Measurements from ENCODE around the gene TCP11L1. TPM values are rescaled to one million over a fixed set of nuclear protein-coding genes. Genes with fewer than 3 reads are reported as not detected.

TCP11L1 gene
- total and polyA plus RNA-seq, 4 donors = 3.1 to 19.8 (median 8.5) TPM

DNA sequence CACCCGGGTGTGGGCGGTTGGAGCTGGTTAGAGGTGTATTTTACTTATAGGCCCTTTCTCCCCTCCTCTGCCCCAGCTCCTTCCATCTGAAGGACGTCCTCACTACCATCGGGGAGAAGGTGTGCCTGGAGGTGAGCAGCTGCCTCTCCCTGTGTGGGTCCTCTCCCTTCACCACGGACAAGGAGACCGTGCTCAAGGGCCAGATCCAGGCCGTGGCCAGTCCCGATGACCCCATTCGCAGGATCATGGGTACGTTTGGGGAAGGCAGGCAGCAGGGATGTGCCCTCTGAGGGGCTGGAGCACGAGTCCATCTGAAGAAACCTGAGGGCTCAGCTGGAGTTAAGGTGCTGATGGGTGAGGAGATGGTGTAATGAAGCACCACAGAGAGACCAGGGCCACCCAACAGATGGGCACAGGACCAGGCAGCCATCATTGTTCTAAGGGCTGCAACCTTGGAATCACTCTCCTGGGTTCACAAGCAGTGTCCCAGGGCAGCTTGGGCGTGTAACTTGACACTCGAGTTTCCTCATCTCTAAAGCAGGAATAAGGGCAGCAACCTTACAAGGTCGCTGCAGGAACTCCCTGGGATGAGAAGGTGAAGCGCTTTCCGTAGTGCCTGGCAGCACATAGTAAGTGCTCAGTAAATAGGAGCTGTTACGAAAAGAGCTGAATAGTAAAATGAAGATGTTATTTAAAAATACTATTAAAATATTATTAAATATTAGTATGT lies 29.4 kb downstream of the TCP11L1 start:
- Histone ChIP-seq H3K27me3 (ENCODE audit: control insufficient read depth in 3 of 3, insufficient read depth in 3 of 3, low read length in 2 of 3) (no peaks in the 10 kb centered on the region), H3K36me3 (ENCODE audit: control insufficient read depth in 4 of 4, insufficient read depth in 4 of 4, low read length in 4 of 4) (peaks cover 8 to 41% (median 31%) of the 10 kb centered on the region in 4 donors), H3K4me1 (ENCODE audit: control insufficient read depth in 5 of 5, insufficient read depth in 5 of 5, low read length in 5 of 5) (no peaks in the 10 kb centered on the region), H3K9me3 (ENCODE audit: control insufficient read depth in 4 of 4, insufficient read depth in 3 of 4, low read length in 3 of 4) (no peaks in the 10 kb centered on the region), H3K4me3 (no peak overlapping the region), H3K27ac (ENCODE audit: low read depth in 1 of 2, low read length in 1 of 2) (no peak overlapping the region), H3K9ac (ENCODE audit: insufficient read depth in 1 of 2, low read length in 2 of 2) (no peak overlapping the region)
- TF ChIP-seq, protein P1, sequence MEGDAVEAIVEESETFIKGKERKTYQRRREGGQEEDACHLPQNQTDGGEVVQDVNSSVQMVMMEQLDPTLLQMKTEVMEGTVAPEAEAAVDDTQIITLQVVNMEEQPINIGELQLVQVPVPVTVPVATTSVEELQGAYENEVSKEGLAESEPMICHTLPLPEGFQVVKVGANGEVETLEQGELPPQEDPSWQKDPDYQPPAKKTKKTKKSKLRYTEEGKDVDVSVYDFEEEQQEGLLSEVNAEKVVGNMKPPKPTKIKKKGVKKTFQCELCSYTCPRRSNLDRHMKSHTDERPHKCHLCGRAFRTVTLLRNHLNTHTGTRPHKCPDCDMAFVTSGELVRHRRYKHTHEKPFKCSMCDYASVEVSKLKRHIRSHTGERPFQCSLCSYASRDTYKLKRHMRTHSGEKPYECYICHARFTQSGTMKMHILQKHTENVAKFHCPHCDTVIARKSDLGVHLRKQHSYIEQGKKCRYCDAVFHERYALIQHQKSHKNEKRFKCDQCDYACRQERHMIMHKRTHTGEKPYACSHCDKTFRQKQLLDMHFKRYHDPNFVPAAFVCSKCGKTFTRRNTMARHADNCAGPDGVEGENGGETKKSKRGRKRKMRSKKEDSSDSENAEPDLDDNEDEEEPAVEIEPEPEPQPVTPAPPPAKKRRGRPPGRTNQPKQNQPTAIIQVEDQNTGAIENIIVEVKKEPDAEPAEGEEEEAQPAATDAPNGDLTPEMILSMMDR (IDR thresholded peaks at IDR 0.05; ENCODE audit: control extremely low read depth, extremely low read depth) = no peak
- no peak for DNase-seq
- 96 to 97% methylated on average over 17 of the region's 17 CpGs for WGBS, 2 donors
- ATAC-seq (ENCODE audit: insufficient read depth, low FRiP score) = no peak

DNA sequence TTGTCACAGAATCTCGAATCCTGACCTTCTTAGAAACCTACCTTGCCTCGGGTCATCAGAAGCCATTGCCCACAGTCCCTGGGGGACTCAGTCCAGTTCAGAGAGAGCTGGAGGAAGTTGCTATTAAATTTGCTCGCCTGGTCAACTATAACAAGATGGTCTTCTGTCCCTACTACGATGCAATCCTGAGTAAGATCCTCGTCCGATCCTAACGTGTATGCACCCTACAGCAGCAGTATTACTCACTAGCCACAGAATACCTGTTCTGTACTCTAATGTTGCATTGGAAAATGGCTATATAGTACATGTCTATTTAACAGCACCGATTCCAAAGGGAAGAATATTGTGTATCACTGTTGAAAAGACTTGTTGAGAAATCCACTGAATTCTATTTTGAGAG lies 33.1 kb downstream of the TCP11L1 start:
- H3K27me3 ChIP-seq (ENCODE audit: control insufficient read depth in 3 of 3, insufficient read depth in 3 of 3, low read length in 2 of 3) = no peaks in the 10 kb centered on the region
- H3K4me3 ChIP-seq = no peak overlapping the region
- TF ChIP-seq, protein P1 (IDR thresholded peaks at IDR 0.05; ENCODE audit: control extremely low read depth, extremely low read depth) = no peak
- no peak for ATAC-seq (ENCODE audit: insufficient read depth, low FRiP score)
- H3K9me3 ChIP-seq (ENCODE audit: control insufficient read depth in 4 of 4, insufficient read depth in 3 of 4, low read length in 3 of 4) = no peaks in the 10 kb centered on the region
- H3K36me3 ChIP-seq (ENCODE audit: control insufficient read depth in 4 of 4, insufficient read depth in 4 of 4, low read length in 4 of 4) = peaks cover 18 to 47% (median 32%) of the 10 kb centered on the region in 4 donors
- WGBS, 2 donors = 93 to 94% methylated on average over 8 of the region's 8 CpGs
- DNase-seq = no peak
- no peak overlapping the region for H3K27ac ChIP-seq (ENCODE audit: low read depth in 1 of 2, low read length in 1 of 2)
- H3K4me1 ChIP-seq (ENCODE audit: control insufficient read depth in 5 of 5, insufficient read depth in 5 of 5, low read length in 5 of 5) = no peaks in the 10 kb centered on the region
- no peak overlapping the region for H3K9ac ChIP-seq (ENCODE audit: insufficient read depth in 1 of 2, low read length in 2 of 2)

DNA sequence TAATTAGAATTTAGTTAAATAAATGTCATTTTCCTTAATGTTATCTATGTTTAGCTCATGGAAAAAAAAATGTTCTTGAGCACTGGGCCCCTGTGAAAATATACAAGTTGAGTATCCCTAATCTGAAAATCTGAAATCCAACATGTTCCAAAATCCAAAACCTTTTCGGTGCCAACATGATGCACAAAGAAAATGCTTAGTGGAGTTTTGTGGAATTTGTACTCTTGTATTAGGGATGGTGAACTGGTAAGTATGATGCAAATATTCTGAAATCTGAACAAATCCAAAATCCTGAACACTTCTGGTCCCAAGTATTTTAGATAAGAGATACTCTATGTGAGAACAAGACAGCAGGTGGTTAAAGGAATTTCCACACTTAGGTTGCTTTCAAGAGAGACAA lies 44.5 kb downstream of the TCP11L1 start:
- H3K9ac ChIP-seq (ENCODE audit: insufficient read depth in 1 of 2, low read length in 2 of 2) = no peak overlapping the region
- no peaks in the 10 kb centered on the region for H3K9me3 ChIP-seq (ENCODE audit: control insufficient read depth in 4 of 4, insufficient read depth in 3 of 4, low read length in 3 of 4)
- no peak for ATAC-seq (ENCODE audit: insufficient read depth, low FRiP score)
- H3K4me3 ChIP-seq = no peak overlapping the region
- no peak overlapping the region for H3K27ac ChIP-seq (ENCODE audit: low read depth in 1 of 2, low read length in 1 of 2)
- H3K27me3 ChIP-seq (ENCODE audit: control insufficient read depth in 3 of 3, insufficient read depth in 3 of 3, low read length in 2 of 3) = no peaks in the 10 kb centered on the region
- DNase-seq = no peak
- TF ChIP-seq, protein P1 (IDR thresholded peaks at IDR 0.05; ENCODE audit: control extremely low read depth, extremely low read depth) = no peak
- H3K4me1 ChIP-seq (ENCODE audit: control insufficient read depth in 5 of 5, insufficient read depth in 5 of 5, low read length in 5 of 5) = no peaks in the 10 kb centered on the region
- 89 to 98% methylated on average over 1 of the region's 1 CpG for WGBS, 2 donors
- peaks cover 14 to 20% (median 18%) of the 10 kb centered on the region in 4 donors for H3K36me3 ChIP-seq (ENCODE audit: control insufficient read depth in 4 of 4, insufficient read depth in 4 of 4, low read length in 4 of 4)
